Activated CD4-positive, alpha-beta T cell treated with anti-CD3 and anti-CD28 coated beads for 36 hours (primary cell): ENCODE results near the gene PDLIM5. TPM values are rescaled to one million over a fixed set of nuclear protein-coding genes. Genes with fewer than 3 reads are reported as not detected.
"Not testable (repeated sequence)": the region's sequence is repeated elsewhere in the genome, so short reads cannot be mapped to it uniquely, and the experiment has no call there.

ENCODE experiments used
- ATAC-seq: fragments of 200-7000 bp; cut with Tn5 transposase; one replicate; pipeline ENCODE4 v1.10.0; 2021; ENCODE audit warnings: mild to moderate bottlenecking, moderate library complexity
- CTCF ChIA-PET: fragments of 350-600 bp; sonication (Branson Sonifier 250); formaldehyde crosslinking; loops from one replicate; lab custom pipeline; 2021; ENCODE audit warnings: antibody characterized with exemption; lab: Charles Lee
- POLR2A ChIA-PET: fragments of 350-600 bp; sonication (Branson Sonifier 250); formaldehyde crosslinking; loops from one replicate; lab custom pipeline; 2021; ENCODE audit warnings: antibody characterized with exemption, inconsistent platforms; lab: Charles Lee
- DNase-seq: peaks from one replicate; pipeline ENCODE4 v3.0.0-alpha.2; 2020
- H3K27ac Mint-ChIP-seq: one replicate; pipeline ENCODE4 v1.8.0; 2021; ENCODE audit warnings: mixed read lengths
- H3K27me3 Mint-ChIP-seq: one replicate; pipeline ENCODE4 v1.8.0; 2021; ENCODE audit warnings: mixed read lengths
- H3K36me3 Mint-ChIP-seq: one replicate; pipeline ENCODE4 v1.8.0; 2021; ENCODE audit warnings: low read depth, mixed read lengths
- H3K4me1 Mint-ChIP-seq: one replicate; pipeline ENCODE4 v1.8.0; 2021; ENCODE audit warnings: mixed read lengths
- H3K4me3 Mint-ChIP-seq: one replicate; pipeline ENCODE4 v1.8.0; 2021; ENCODE audit warnings: mild to moderate bottlenecking, moderate library complexity, mixed read lengths
- H3K9me3 Mint-ChIP-seq: one replicate; pipeline ENCODE4 v1.8.0; 2021; ENCODE audit warnings: low read depth, mixed read lengths
- intact Hi-C, 2 experiments: fragments of 100-400 bp; cut with DNase I in 1 of 2; cut with micrococcal nuclease in 1 of 2; formaldehyde crosslinking; loops; one replicate each; pipeline versions ENCODE4 v1.14.2 to v1.15.1; 2022 to 2024; cut with DNase I, micrococcal nuclease
- total RNA-seq, 2 experiments: library from RNA; stranded (reverse); gene quantifications; one replicate each; pipeline ENCODE4 v1.2.3, GENCODE V29; 2021

The PDLIM5 gene
- total RNA-seq, 2 experiments from 2014 or later: 25.9 to 34.3 TPM

GRCh38 chr4:94548571-94548970 lies 96.8 kb downstream of the PDLIM5 start:
- Mint-ChIP-seq H3K27ac (no peak overlapping the region), H3K9me3 (peaks cover 2% of the 10 kb centered on the region), H3K4me1 (peaks cover 3% of the 10 kb centered on the region), H3K4me3 (no peak overlapping the region), H3K27me3 (no peaks in the 10 kb centered on the region), H3K36me3 (peaks cover 7% of the 10 kb centered on the region)
- POLR2A ChIA-PET: no interaction called here
- intact Hi-C loops: no loop called here
- CTCF ChIA-PET: interaction anchor here (0.5 to 0.9 kb wide), 2 partner anchors 72 to 94 kb away, joined by 3 read pairs; no protein-coding TSS in a partner anchor
- ATAC-seq (no peak), DNase-seq (no peak)

DNA sequence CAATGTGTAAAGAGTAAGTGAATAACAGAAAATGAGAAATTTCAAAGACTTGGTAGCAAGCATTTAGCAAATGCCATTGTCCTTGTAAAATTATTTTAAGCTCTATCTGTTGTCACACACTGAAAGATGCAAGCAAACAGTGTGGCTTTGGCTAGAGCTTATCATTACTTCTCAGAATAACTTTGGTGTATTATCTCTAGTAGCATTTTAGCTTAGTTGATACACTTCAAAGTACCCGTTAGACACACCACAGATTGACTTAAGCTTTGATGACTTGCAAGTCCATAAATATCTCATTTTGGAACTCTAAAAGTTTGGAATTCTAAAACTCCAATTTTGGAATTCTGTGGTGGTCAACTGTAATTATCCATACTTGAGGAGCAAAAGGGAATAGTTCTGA lies 98.6 kb downstream of the PDLIM5 start:
- intact Hi-C loops: no loop called here
- no peak for ATAC-seq
- no peaks in the 10 kb centered on the region for H3K27me3 Mint-ChIP-seq

GRCh38 chr4:94550851-94551250 lies 99.1 kb downstream of the PDLIM5 start:
- H3K27ac Mint-ChIP-seq: no peak overlapping the region
- no peak overlapping the region for H3K4me3 Mint-ChIP-seq
- intact Hi-C loops: no loop called here
- no peaks in the 10 kb centered on the region for H3K4me1 Mint-ChIP-seq
- peaks cover 7% of the 10 kb centered on the region for H3K36me3 Mint-ChIP-seq
- peaks cover 5% of the 10 kb centered on the region for H3K9me3 Mint-ChIP-seq
- POLR2A ChIA-PET: no interaction called here
- DNase-seq: no peak
- CTCF ChIA-PET: interaction anchor here (1.1 kb wide), 1 partner anchor 70 kb away, joined by 3 read pairs; no protein-coding TSS in a partner anchor
- ATAC-seq: no peak
- no peaks in the 10 kb centered on the region for H3K27me3 Mint-ChIP-seq

More for the DNA sequence above, 98.6 kb downstream of the PDLIM5 start:
- H3K4me3 Mint-ChIP-seq: no peak overlapping the region
- H3K9me3 Mint-ChIP-seq: peaks cover 2% of the 10 kb centered on the region
- peaks cover 7% of the 10 kb centered on the region for H3K36me3 Mint-ChIP-seq
- no peak for DNase-seq
- POLR2A ChIA-PET: no interaction called here
- no peak overlapping the region for H3K27ac Mint-ChIP-seq
- CTCF ChIA-PET: interaction anchor here (1.1 kb wide), 1 partner anchor 70 kb away, joined by 3 read pairs; no protein-coding TSS in a partner anchor
- H3K4me1 Mint-ChIP-seq: peaks cover under 1% of the 10 kb centered on the region

GRCh38 chr4:94551643-94552564 lies 100.2 kb downstream of the PDLIM5 start:
- Mint-ChIP-seq H3K36me3 (peaks cover 7% of the 10 kb centered on the region), H3K27me3 (no peaks in the 10 kb centered on the region), H3K9me3 (peaks cover 5% of the 10 kb centered on the region), H3K27ac (no peak overlapping the region), H3K4me3 (no peak overlapping the region), H3K4me1 (no peaks in the 10 kb centered on the region)
- ChIA-PET CTCF (no interaction called here), POLR2A (no interaction called here)
- intact Hi-C loops: no loop called here
- DNase-seq: no peak
- no peak for ATAC-seq

DNA sequence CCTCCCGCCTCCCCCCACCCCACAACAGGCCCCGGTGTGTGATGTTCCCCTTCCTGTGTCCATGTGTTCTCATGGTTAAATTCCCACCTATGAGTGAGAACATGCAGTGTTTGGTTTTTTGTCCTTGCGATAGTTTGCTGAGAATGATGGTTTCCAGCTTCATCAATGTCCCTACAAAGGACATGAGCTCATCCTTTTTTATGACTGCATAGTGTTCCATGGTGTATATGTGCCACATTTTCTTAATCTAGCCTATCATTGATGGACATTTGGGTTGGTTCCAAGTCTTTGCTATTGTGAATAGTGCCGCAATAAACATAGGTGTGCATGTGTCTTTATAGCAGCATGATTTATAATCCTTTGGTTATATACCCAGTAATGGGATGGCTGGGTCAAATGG lies 104.3 kb downstream of the PDLIM5 start:
- CTCF ChIA-PET, H3K27ac Mint-ChIP-seq, H3K27me3 Mint-ChIP-seq, H3K4me3 Mint-ChIP-seq, H3K4me1 Mint-ChIP-seq, H3K9me3 Mint-ChIP-seq, intact Hi-C loops, POLR2A ChIA-PET, DNase-seq, H3K36me3 Mint-ChIP-seq, ATAC-seq: not testable (repeated sequence)

- H3K27me3 Mint-ChIP-seq, H3K27ac Mint-ChIP-seq, H3K4me3 Mint-ChIP-seq, CTCF ChIA-PET, POLR2A ChIA-PET, ATAC-seq, DNase-seq, H3K4me1 Mint-ChIP-seq, H3K36me3 Mint-ChIP-seq, H3K9me3 Mint-ChIP-seq, intact Hi-C loops: not testable (repeated sequence)
Observed at GRCh38 chr4:94557632-94558031, 105.9 kb downstream of the PDLIM5 start.

GRCh38 chr4:94558392-94558904 lies 106.7 kb downstream of the PDLIM5 start:
- Mint-ChIP-seq H3K27ac (no peak overlapping the region), H3K4me1 (no peaks in the 10 kb centered on the region), H3K4me3 (no peak overlapping the region), H3K9me3 (peaks cover 2% of the 10 kb centered on the region), H3K36me3 (no peaks in the 10 kb centered on the region), H3K27me3 (no peaks in the 10 kb centered on the region)
- ChIA-PET CTCF (no interaction called here), POLR2A (no interaction called here)
- ATAC-seq: no peak
- intact Hi-C loops: no loop called here
- DNase-seq: no peak

GRCh38 chr4:94559351-94559806 lies 107.6 kb downstream of the PDLIM5 start:
- no peaks in the 10 kb centered on the region for H3K4me1 Mint-ChIP-seq
- CTCF ChIA-PET: no interaction called here
- ATAC-seq (no peak), DNase-seq (no peak)
- no peaks in the 10 kb centered on the region for H3K27me3 Mint-ChIP-seq
- POLR2A ChIA-PET: no interaction called here
- peaks cover 2% of the 10 kb centered on the region for H3K9me3 Mint-ChIP-seq
- H3K36me3 Mint-ChIP-seq: no peaks in the 10 kb centered on the region
- no peak overlapping the region for H3K27ac Mint-ChIP-seq
- no peak overlapping the region for H3K4me3 Mint-ChIP-seq
- intact Hi-C loops: no loop called here

- no peaks in the 10 kb centered on the region for H3K36me3 Mint-ChIP-seq
Observed at GRCh38 chr4:94561249-94562024, 109.7 kb downstream of the PDLIM5 start.

GRCh38 chr4:94562285-94562684 lies 110.5 kb downstream of the PDLIM5 start:
- Mint-ChIP-seq H3K4me1 (no peaks in the 10 kb centered on the region), H3K9me3 (no peaks in the 10 kb centered on the region), H3K27me3 (no peaks in the 10 kb centered on the region), H3K36me3 (no peaks in the 10 kb centered on the region), H3K27ac (no peak overlapping the region), H3K4me3 (no peak overlapping the region)
- ATAC-seq (no peak), DNase-seq (no peak)
- ChIA-PET POLR2A (no interaction called here), CTCF (interaction anchor here (2.4 kb wide), 1 partner anchor 155 kb away, joined by 7 read pairs; no protein-coding TSS in a partner anchor)
- intact Hi-C loops: no loop called here

More at GRCh38 chr4:94561249-94562024, 109.7 kb downstream of the PDLIM5 start:
- POLR2A ChIA-PET: no interaction called here
- DNase-seq (no peak), ATAC-seq (no peak)
- H3K9me3 Mint-ChIP-seq: no peaks in the 10 kb centered on the region
- intact Hi-C loops: no loop called here
- no peaks in the 10 kb centered on the region for H3K27me3 Mint-ChIP-seq
- H3K4me1 Mint-ChIP-seq: no peaks in the 10 kb centered on the region
- no peak overlapping the region for H3K4me3 Mint-ChIP-seq
- CTCF ChIA-PET: interaction anchor here (2.4 kb wide), 1 partner anchor 154 kb away, joined by 7 read pairs; no protein-coding TSS in a partner anchor
- H3K27ac Mint-ChIP-seq: no peak overlapping the region

DNA sequence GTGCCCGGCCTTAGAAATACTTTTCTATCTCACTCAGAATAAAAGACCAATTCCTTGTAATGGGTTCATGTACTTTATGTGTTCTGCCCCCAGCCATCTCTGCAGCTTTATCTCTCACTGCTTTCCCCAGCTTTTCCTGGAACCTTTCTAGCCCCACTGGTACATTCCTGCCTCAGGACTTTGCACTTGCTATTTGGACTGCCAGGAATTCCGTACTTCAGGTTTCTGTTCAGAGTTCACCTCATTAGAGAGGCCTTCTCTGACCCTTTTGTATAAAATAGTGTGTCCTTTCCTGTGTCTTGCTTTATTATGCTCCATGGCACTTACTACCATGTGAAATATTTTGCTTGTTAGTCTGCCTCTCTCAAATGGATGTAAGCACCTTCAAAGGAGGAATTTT lies 112.5 kb downstream of the PDLIM5 start:
- Mint-ChIP-seq H3K27ac (no peak overlapping the region), H3K9me3 (no peaks in the 10 kb centered on the region), H3K4me1 (peaks cover 4% of the 10 kb centered on the region), H3K36me3 (no peaks in the 10 kb centered on the region), H3K27me3 (no peaks in the 10 kb centered on the region), H3K4me3 (no peak overlapping the region)
- ChIA-PET CTCF (no interaction called here), POLR2A (no interaction called here)
- ATAC-seq (no peak), DNase-seq (no peak)
- intact Hi-C loops: no loop called here
